Esophagus muscularis mucosa (tissue), 4 donors: ENCODE data around the gene TNS1. TPM values are rescaled to one million over a fixed set of nuclear protein-coding genes. Genes with fewer than 3 reads are reported as not detected.

ENCODE experiments used
- DNase-seq: peaks from one replicate; pipeline ENCODE4 v3.0.0-alpha.2; 2017; ENCODE audit errors: extremely low spot score
- H3K27ac ChIP-seq, 4 donors: fragments of 200-600 bp; sonication (generic); replicated peaks in 1 of 4; 1 replicate in 3 of 4; 2 replicates in 1 of 4; pipeline ENCODE4 v1.5.1; 2016 to 2019; ENCODE audit warnings: mild to moderate bottlenecking in 1 of 4
- H3K27me3 ChIP-seq, 4 donors: fragments of 200-600 bp; sonication (generic); one replicate each; pipeline versions ENCODE4 v1.5.1 to v1.6.0; 2016 to 2019
- H3K36me3 ChIP-seq, 4 donors: fragments of 200-600 bp; sonication (generic); one replicate each; pipeline ENCODE4 v1.5.1; 2016 to 2019
- H3K4me1 ChIP-seq, 4 donors: fragments of 200-600 bp; sonication (generic); one replicate each; pipeline ENCODE4 v1.5.1; 2016 to 2019
- H3K4me3 ChIP-seq, 4 donors: fragments of 200-600 bp; sonication (generic); 1 replicate in 2 of 4; 2 replicates in 2 of 4; pipeline ENCODE4 v1.5.1; 2016 to 2019; ENCODE audit warnings: mild to moderate bottlenecking in 4 of 4, moderate library complexity in 1 of 4
- H3K9me3 ChIP-seq, 4 donors: fragments of 200-600 bp; sonication (generic); 1 replicate in 3 of 4; 2 replicates in 1 of 4; pipeline ENCODE4 v1.5.1; 2016 to 2019
- EP300 ChIP-seq: sonication (generic); formaldehyde crosslinking; IDR thresholded peaks from one replicate; pipeline ENCODE4 v1.6.1; 2017; ENCODE audit warnings: antibody characterized with exemption
- POLR2A ChIP-seq: fragments of 450-650 bp; IDR thresholded peaks from one replicate; pipeline ENCODE4 v1.6.1; 2017; ENCODE audit warnings: antibody characterized with exemption, moderate library complexity, mild to moderate bottlenecking, low read depth
- POLR2AphosphoS5 ChIP-seq, 2 donors: sonication (generic); formaldehyde crosslinking; IDR thresholded peaks; one replicate each; pipeline ENCODE4 v1.6.1; 2017; ENCODE audit warnings: antibody characterized with exemption in 2 of 2
- WGBS: methylation state at CpG from one replicate; pipeline ENCODE4 v1.1.5; 2018; 5-methylcytosine and 5-hydroxymethylcytosine counted together
- intact Hi-C: fragments of 100-400 bp; cut with DNase I; formaldehyde crosslinking; loops from one replicate; pipeline ENCODE4 v1.15.1; 2023
- total RNA-seq, 4 donors: library from RNA; depleted of rRNA; stranded (reverse); fragments of >200 nt; gene quantifications; one replicate each; pipeline versions ENCODE4 v1.1.0 to v1.2.1, GENCODE V29; 2016
- TF ChIP-seq, protein P1 (sequence below), 3 experiments: fragments of 200-600 bp in 2 of 3; fragments of 450-650 bp in 1 of 3; sonication (generic) in 2 of 3; IDR thresholded peaks; one replicate each; pipeline ENCODE4 v1.5.1; 2017 to 2019; ENCODE audit warnings: antibody characterized with exemption in 3 of 3, mild to moderate bottlenecking in 2 of 3, moderate library complexity in 1 of 3

The TNS1 gene
- total RNA-seq, 4 donors from 2014 or later, result 1,001 to 2,170 (median 1,411) TPM

DNA sequence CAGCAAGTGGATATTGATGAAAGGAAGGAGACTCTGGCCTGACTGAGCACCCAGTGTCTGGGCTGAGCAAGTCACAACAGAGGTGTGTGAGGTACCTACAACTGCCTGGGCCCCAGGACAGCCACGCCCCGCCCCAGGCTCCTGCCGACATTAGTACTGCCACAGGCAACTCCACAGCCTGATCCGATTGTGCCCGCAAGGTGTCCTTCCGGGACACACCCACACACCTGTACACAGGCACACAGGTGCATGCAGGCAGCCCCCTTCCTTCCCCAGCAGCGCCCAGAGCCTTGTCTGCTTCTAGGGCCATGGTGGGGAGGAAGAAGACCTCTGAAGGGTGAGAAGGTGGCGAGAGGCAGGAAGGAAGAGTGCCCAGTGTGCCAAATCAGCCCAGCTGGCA, 83.6 kb downstream of the TNS1 start:
- DNase-seq, result no peak
- intact Hi-C loops, result no loop called here
- TF ChIP-seq POLR2AphosphoS5 (IDR thresholded peaks at IDR 0.05) (no peak), EP300 (no peak), POLR2A (no peak)
- TF ChIP-seq, protein P1, sequence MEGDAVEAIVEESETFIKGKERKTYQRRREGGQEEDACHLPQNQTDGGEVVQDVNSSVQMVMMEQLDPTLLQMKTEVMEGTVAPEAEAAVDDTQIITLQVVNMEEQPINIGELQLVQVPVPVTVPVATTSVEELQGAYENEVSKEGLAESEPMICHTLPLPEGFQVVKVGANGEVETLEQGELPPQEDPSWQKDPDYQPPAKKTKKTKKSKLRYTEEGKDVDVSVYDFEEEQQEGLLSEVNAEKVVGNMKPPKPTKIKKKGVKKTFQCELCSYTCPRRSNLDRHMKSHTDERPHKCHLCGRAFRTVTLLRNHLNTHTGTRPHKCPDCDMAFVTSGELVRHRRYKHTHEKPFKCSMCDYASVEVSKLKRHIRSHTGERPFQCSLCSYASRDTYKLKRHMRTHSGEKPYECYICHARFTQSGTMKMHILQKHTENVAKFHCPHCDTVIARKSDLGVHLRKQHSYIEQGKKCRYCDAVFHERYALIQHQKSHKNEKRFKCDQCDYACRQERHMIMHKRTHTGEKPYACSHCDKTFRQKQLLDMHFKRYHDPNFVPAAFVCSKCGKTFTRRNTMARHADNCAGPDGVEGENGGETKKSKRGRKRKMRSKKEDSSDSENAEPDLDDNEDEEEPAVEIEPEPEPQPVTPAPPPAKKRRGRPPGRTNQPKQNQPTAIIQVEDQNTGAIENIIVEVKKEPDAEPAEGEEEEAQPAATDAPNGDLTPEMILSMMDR (IDR thresholded peaks at IDR 0.05), result no peak
- 69% methylated on average over 8 of the region's 8 CpGs for WGBS
- Histone ChIP-seq H3K9me3 (no peaks in the 10 kb centered on the region), H3K27me3 (no peaks in the 10 kb centered on the region), H3K27ac (peak overlapping the region; percentile 89 to 98 (median 97)), H3K4me1 (peaks cover 100% of the 10 kb centered on the region in 4 donors), H3K4me3 (peak overlapping the region; percentile 25 to 43 (median 32)), H3K36me3 (peaks cover 17 to 51% (median 29%) of the 10 kb centered on the region in 4 donors)

DNA sequence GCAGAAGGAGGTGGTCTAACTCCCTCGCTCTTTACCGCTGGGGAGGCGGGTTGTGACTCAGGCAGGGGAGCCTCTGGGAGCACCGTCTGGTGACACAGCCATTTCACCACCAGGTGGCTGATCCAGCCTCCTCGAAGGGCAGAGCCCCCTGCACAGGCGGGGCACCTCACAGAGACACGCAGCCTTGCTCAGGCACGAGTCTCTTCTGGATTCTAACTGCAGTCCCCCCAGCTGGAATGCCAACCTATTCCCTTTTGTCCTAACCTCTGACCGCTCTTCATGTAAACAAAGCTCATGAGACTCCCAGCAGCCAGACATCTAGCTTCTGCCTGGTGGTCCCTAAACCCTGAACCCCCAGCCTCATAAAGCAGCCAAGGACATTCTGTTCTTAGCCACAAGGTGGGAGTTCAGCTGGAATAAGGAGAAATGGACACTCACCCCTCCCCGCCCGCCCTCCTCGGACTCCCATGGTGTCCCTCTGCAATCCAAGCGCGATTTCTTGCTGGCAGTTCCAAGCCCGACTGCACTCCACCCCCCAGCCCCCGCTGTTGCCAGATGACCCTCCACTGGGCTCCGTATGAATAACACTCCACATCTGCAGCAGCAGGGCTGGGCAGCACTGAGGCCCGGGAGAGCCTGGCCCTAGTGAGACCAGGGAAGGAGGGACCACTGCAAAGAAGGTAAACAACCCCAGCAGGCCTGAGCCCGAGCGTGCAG, 84.3 kb downstream of the TNS1 start:
- Histone ChIP-seq H3K36me3 (peaks cover 17 to 52% (median 29%) of the 10 kb centered on the region in 4 donors), H3K27me3 (no peaks in the 10 kb centered on the region), H3K4me1 (peaks cover 100% of the 10 kb centered on the region in 4 donors), H3K27ac (peak overlapping the region; percentile 89 to 98 (median 97)), H3K4me3 (peak overlapping the region in 3 of 4 donors; percentile 2 to 43 (median 35)), H3K9me3 (no peaks in the 10 kb centered on the region)
- whole genome bisulfite sequencing, result 27% methylated on average over 13 of the region's 20 CpGs
- TF ChIP-seq, protein P1 (IDR thresholded peaks at IDR 0.05), result peak; percentile 26 to 46 (median 32)
- TF ChIP-seq EP300 (no peak), POLR2AphosphoS5 (IDR thresholded peaks at IDR 0.05) (peak in 1 of 2 donors; percentile 76)
- intact Hi-C loops, result no loop called here
- no peak for DNase-seq

DNA sequence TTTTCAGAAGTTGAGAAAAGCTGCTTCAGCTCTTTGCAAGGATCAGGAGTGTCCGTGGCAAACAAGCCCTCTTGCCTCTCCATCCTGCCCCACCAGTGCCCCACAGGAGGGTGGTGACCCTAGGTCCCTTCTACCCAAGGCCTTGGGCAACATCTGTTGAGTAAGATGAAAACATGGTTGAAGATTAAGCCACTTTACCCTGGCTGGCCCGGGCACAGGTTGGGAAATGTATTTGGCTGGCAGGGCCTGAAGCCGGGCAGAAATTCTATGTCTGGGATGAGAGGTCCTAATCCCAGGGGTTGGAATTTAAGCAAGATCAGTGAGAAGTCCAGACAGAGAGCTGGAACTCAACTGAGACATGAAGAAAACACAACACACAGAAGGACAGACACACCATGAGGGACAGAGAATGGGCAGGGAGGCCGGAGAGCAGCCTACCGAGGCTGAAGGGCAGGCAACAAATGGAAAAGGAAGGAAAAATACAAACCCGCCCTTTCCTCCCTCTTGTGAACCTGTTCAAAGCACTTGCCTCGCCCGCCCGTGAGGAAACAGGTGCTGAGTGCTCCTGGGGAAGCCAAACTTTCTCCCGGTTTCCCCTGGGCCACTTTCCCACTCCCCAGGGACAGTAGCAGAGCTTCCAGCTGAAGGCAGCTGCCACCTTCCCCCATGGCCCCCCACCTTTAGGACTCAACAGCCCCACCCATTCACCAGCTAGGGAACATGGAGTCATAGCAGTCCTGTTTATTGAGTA, 86.1 kb downstream of the TNS1 start:
- H3K4me1 ChIP-seq, result peaks cover 100% of the 10 kb centered on the region in 4 donors
- H3K4me3 ChIP-seq, result peak overlapping the region in 2 of 4 donors; percentile 13 to 24
- H3K9me3 ChIP-seq, result no peaks in the 10 kb centered on the region
- WGBS, result 49% methylated on average over 7 of the region's 10 CpGs
- H3K36me3 ChIP-seq, result peaks cover 17 to 52% (median 29%) of the 10 kb centered on the region in 4 donors
- intact Hi-C loops, result no loop called here
- TF ChIP-seq, protein P1 (IDR thresholded peaks at IDR 0.05), result no peak
- TF ChIP-seq POLR2AphosphoS5 (IDR thresholded peaks at IDR 0.05), result peak in 1 of 2 donors; percentile 66
- H3K27ac ChIP-seq, result peak overlapping the region; percentile 89 to 98 (median 97)
- no peaks in the 10 kb centered on the region for H3K27me3 ChIP-seq
- no peak for DNase-seq

DNA sequence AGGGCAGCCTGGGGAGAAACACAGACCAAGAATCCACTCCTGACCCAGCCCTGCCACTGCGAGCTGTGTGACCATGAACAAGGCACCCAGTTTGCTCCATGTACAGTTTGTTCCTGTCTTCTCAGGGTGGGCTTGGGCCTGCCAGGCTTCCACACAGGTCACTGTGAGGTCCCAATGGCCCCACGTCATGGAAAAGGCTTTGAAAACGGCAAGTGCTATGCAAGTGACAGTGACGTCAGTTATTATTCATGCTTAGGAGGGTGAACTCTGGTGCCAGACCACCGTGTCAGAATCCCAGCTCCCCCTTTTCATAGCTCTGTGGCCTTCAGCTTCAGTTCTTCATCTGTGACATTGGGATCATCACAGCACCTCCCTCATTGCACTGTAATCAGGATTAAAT, 87.1 kb downstream of the TNS1 start:
- H3K36me3 ChIP-seq, result peaks cover 17 to 52% (median 29%) of the 10 kb centered on the region in 4 donors
- H3K4me1 ChIP-seq, result peaks cover 100% of the 10 kb centered on the region in 4 donors
- WGBS, result 47% methylated on average over 4 of the region's 5 CpGs
- no peak overlapping the region for H3K4me3 ChIP-seq
- DNase-seq, result no peak
- intact Hi-C loops, result no loop called here
- H3K9me3 ChIP-seq, result no peaks in the 10 kb centered on the region
- TF ChIP-seq POLR2A (no peak), POLR2AphosphoS5 (IDR thresholded peaks at IDR 0.05) (peak; percentile 71 to 78), EP300 (peak; percentile 75)
- TF ChIP-seq, protein P1 (IDR thresholded peaks at IDR 0.05), result no peak
- no peaks in the 10 kb centered on the region for H3K27me3 ChIP-seq
- peak overlapping the region; percentile 89 to 98 (median 97) for H3K27ac ChIP-seq
